Tibial nerve (tissue), 4 donors: ENCODE results near the gene KCNJ15. TPM values are rescaled to one million over a fixed set of nuclear protein-coding genes. Genes with fewer than 3 reads are reported as not detected.

ENCODE experiments used
- DNase-seq, 2 donors: peaks; one replicate each; pipeline ENCODE4 v3.0.0-alpha.2; 2019; ENCODE audit warnings: low spot score in 2 of 2
- H3K27ac ChIP-seq, 4 donors: fragments of 200-600 bp; sonication (generic) in 3 of 4; one replicate each; pipeline ENCODE4 v1.5.1; 2017 to 2019; ENCODE audit warnings: mild to moderate bottlenecking in 1 of 4
- H3K27me3 ChIP-seq, 2 donors: fragments of 200-600 bp; sonication (generic) in 1 of 2; one replicate each; pipeline versions ENCODE4 v1.5.1 to v1.6.0; 2017 to 2019
- H3K36me3 ChIP-seq, 3 donors: fragments of 200-600 bp; sonication (generic); one replicate each; pipeline ENCODE4 v1.5.1; 2018 to 2019
- H3K4me1 ChIP-seq, 4 donors: fragments of 200-600 bp; sonication (generic) in 3 of 4; one replicate each; pipeline ENCODE4 v1.5.1; 2017 to 2019
- H3K4me3 ChIP-seq, 4 donors: fragments of 200-600 bp; sonication (generic) in 3 of 4; one replicate each; pipeline ENCODE4 v1.5.1; 2017 to 2019; ENCODE audit warnings: mild to moderate bottlenecking in 1 of 4, moderate library complexity in 1 of 4
- H3K9me3 ChIP-seq, 4 donors: fragments of 200-600 bp; sonication (generic) in 3 of 4; one replicate each; pipeline ENCODE4 v1.5.1; 2017 to 2019
- CTCF ChIP-seq, 5 experiments: fragments of 200-600 bp in 3 of 5; fragments of 450-650 bp in 2 of 5; sonication (generic) in 3 of 5; IDR thresholded peaks; one replicate each; pipeline ENCODE4 v1.5.1; 2016 to 2019; ENCODE audit warnings: antibody characterized with exemption in 5 of 5, mild to moderate bottlenecking in 3 of 5, moderate library complexity in 2 of 5
- EP300 ChIP-seq, 2 donors: sonication (generic); formaldehyde crosslinking; IDR thresholded peaks; one replicate each; pipeline ENCODE4 v1.6.1; 2017; ENCODE audit warnings: antibody characterized with exemption in 2 of 2, mild to moderate bottlenecking in 1 of 2
- POLR2A ChIP-seq, 2 donors: fragments of 450-650 bp; IDR thresholded peaks; one replicate each; pipeline ENCODE4 v1.6.1; 2017; ENCODE audit warnings: antibody characterized with exemption in 2 of 2, mild to moderate bottlenecking in 2 of 2, moderate library complexity in 2 of 2
- WGBS, 2 donors: methylation state at CpG; one replicate each; pipeline ENCODE4 v1.1.5; 2018; 5-methylcytosine and 5-hydroxymethylcytosine counted together
- total RNA-seq, 4 donors: library from RNA; depleted of rRNA; stranded (reverse); fragments of >200 nt; gene quantifications; one replicate each; pipeline ENCODE4 v1.1.0, GENCODE V29; 2016

KCNJ15 gene
- total RNA-seq, 4 donors from 2014 or later = 0.39 to 2.4 (median 0.43) TPM

GRCh38 chr21:38349111-38349746 is 92.4 kb downstream of the KCNJ15 start:
- Histone ChIP-seq H3K27me3 (no peaks in the 10 kb centered on the region), H3K27ac (peak overlapping the region in 1 of 4 donors; percentile 36), H3K9me3 (no peaks in the 10 kb centered on the region), H3K4me1 (peaks cover 0 to 12% (median 0%) of the 10 kb centered on the region in 4 donors), H3K4me3 (no peak overlapping the region), H3K36me3 (no peaks in the 10 kb centered on the region)
- DNase-seq = no peak
- TF ChIP-seq EP300 (IDR thresholded peaks at IDR 0.05) (peak in 1 of 2 donors; percentile 27), POLR2A (IDR thresholded peaks at IDR 0.05) (no peak), CTCF (IDR thresholded peaks at IDR 0.05) (no peak)
- WGBS, 2 donors = 51 to 55% methylated on average over 10 of the region's 10 CpGs

GRCh38 chr21:38349977-38350376 is 93.2 kb downstream of the KCNJ15 start:
- Histone ChIP-seq H3K4me3 (no peak overlapping the region), H3K27ac (no peak overlapping the region), H3K4me1 (peaks cover 0 to 12% (median 0%) of the 10 kb centered on the region in 4 donors), H3K9me3 (no peaks in the 10 kb centered on the region), H3K27me3 (no peaks in the 10 kb centered on the region), H3K36me3 (no peaks in the 10 kb centered on the region)
- DNase-seq = no peak
- 66 to 67% methylated on average over 2 of the region's 2 CpGs for WGBS, 2 donors
- TF ChIP-seq EP300 (IDR thresholded peaks at IDR 0.05) (no peak), CTCF (IDR thresholded peaks at IDR 0.05) (no peak), POLR2A (IDR thresholded peaks at IDR 0.05) (no peak)

GRCh38 chr21:38350684-38351083 is 93.9 kb downstream of the KCNJ15 start:
- H3K27me3 ChIP-seq = no peaks in the 10 kb centered on the region
- H3K4me3 ChIP-seq = no peak overlapping the region
- TF ChIP-seq EP300 (IDR thresholded peaks at IDR 0.05) (no peak), CTCF (IDR thresholded peaks at IDR 0.05) (no peak), POLR2A (IDR thresholded peaks at IDR 0.05) (no peak)
- H3K36me3 ChIP-seq = no peaks in the 10 kb centered on the region
- no peak overlapping the region for H3K27ac ChIP-seq
- 90 to 93% methylated on average over 3 of the region's 3 CpGs for WGBS, 2 donors
- H3K9me3 ChIP-seq = no peaks in the 10 kb centered on the region
- DNase-seq = no peak
- H3K4me1 ChIP-seq = peaks cover 0 to 12% (median 0%) of the 10 kb centered on the region in 4 donors

- Histone ChIP-seq H3K9me3 (no peaks in the 10 kb centered on the region), H3K36me3 (no peaks in the 10 kb centered on the region), H3K27me3 (no peaks in the 10 kb centered on the region), H3K27ac (peak overlapping the region in 1 of 4 donors; percentile 37), H3K4me1 (peaks cover 0 to 16% (median 0%) of the 10 kb centered on the region in 4 donors), H3K4me3 (no peak overlapping the region)
- DNase-seq = no peak
- TF ChIP-seq CTCF (IDR thresholded peaks at IDR 0.05) (no peak), EP300 (IDR thresholded peaks at IDR 0.05) (no peak), POLR2A (IDR thresholded peaks at IDR 0.05) (no peak)
- WGBS, 2 donors = 84 to 85% methylated on average over 16 of the region's 16 CpGs
Observed at GRCh38 chr21:38351176-38351959, 94.6 kb downstream of the KCNJ15 start.

- 55 to 57% methylated on average over 10 of the region's 10 CpGs for WGBS, 2 donors
- H3K27ac ChIP-seq = peak overlapping the region in 1 of 4 donors; percentile 37
Observed at GRCh38 chr21:38351961-38352521, 95.2 kb downstream of the KCNJ15 start.

More at GRCh38 chr21:38351961-38352521, 95.2 kb downstream of the KCNJ15 start:
- Histone ChIP-seq H3K4me1 (peaks cover 0 to 16% (median 0%) of the 10 kb centered on the region in 4 donors), H3K27me3 (no peaks in the 10 kb centered on the region), H3K4me3 (no peak overlapping the region), H3K36me3 (no peaks in the 10 kb centered on the region), H3K9me3 (no peaks in the 10 kb centered on the region)
- no peak for DNase-seq
- TF ChIP-seq CTCF (IDR thresholded peaks at IDR 0.05) (no peak), POLR2A (IDR thresholded peaks at IDR 0.05) (no peak), EP300 (IDR thresholded peaks at IDR 0.05) (no peak)
